ENCODE measurements around the gene AFAP1L2.

- TF ChIP-seq EZH2phosphoT487 (IDR thresholded peaks at IDR 0.05; ENCODE audit: insufficient read depth, low read depth) (no peak), EZH2 (IDR thresholded peaks at IDR 0.05; ENCODE audit: insufficient read depth, poor library complexity, severe bottlenecking) (no peak)
Observed at GRCh38 chr10:114279289-114279688, 125.0 kb downstream of the AFAP1L2 start.
